HepG2 (cell line): Measurements from ENCODE around the gene TEX14. TPM values are rescaled to one million over a fixed set of nuclear protein-coding genes. Genes with fewer than 3 reads are reported as not detected.

Source experiments
- ATAC-seq: fragments of 200-7000 bp; cut with Tn5 transposase; 3 replicates; pipeline ENCODE4 v1.9.1; 2020; ENCODE audit warnings: mild to moderate bottlenecking, moderate library complexity
- BruUV-seq: library from RNA; stranded (reverse); fragments of 400-500 nt; replicated peaks from 2 replicates; lab custom pipeline; 2021; lab: Mats Ljungman, UMichigan
- CTCF ChIA-PET: fragments of 300-600 bp; formaldehyde crosslinking; extraction: SDS; loops from one replicate; lab custom pipeline; 2021; ENCODE audit warnings: low total read pairs, inconsistent platforms, low intra/inter-chr PET ratio; lab: Yijun Ruan, JAX
- POLR2A ChIA-PET: fragments of 350-600 bp; sonication (Branson Sonifier 250); formaldehyde crosslinking; loops from one replicate; lab custom pipeline; 2020; ENCODE audit warnings: antibody characterized with exemption, inconsistent platforms; lab: Yijun Ruan, JAX
- DNase-seq: peaks from one replicate; pipeline ENCODE4 v3.0.0-alpha.2; 2015; ENCODE audit warnings: low spot score
- FAIRE-seq: peaks from 3 replicates; lab custom pipeline; 2011; peaks lifted over from hg19 to GRCh38; lab: Jason Lieb, UNC
- H2AFZ ChIP-seq: one replicate; pipeline ENCODE4 v1.6.1; 2011; ENCODE audit warnings: low read length, inconsistent platforms
- H3K27ac ChIP-seq: fragments of 300-600 bp; 3 replicates; pipeline ENCODE4 v1.8.0; 2011; ENCODE audit warnings: mixed run types, mild to moderate bottlenecking, mixed read lengths, low read length, inconsistent platforms; ENCODE audit not compliant: insufficient read depth; ENCODE audit errors: extremely low read length
- H3K27me3 ChIP-seq, 2 experiments: fragments of 200-600 bp in 1 of 2; 2 replicates in 1 of 2; 3 replicates in 1 of 2; pipeline versions ENCODE4 v1.6.0 to v1.8.0; 2011; ENCODE audit warnings: low read length in 2 of 2, mild to moderate bottlenecking in 2 of 2, moderate library complexity in 2 of 2, inconsistent platforms in 1 of 2; ENCODE audit not compliant: insufficient read depth in 2 of 2, control insufficient read depth in 1 of 2
- H3K36me3 ChIP-seq, 2 experiments: fragments of 200-600 bp in 1 of 2; replicated peaks in 1 of 2; 2 replicates in 1 of 2; 3 replicates in 1 of 2; pipeline versions ENCODE4 v1.5.1 to v1.8.0; 2011; ENCODE audit warnings: low read length in 2 of 2, inconsistent platforms in 1 of 2; ENCODE audit not compliant: insufficient read depth in 2 of 2, control insufficient read depth in 1 of 2
- H3K4me1 ChIP-seq: 2 replicates; pipeline ENCODE4 v1.5.1; 2012; ENCODE audit warnings: low read length, inconsistent platforms; ENCODE audit not compliant: insufficient read depth
- H3K4me2 ChIP-seq: 2 replicates; pipeline ENCODE4 v1.6.0; 2011; ENCODE audit warnings: low read depth, low read length, inconsistent platforms
- H3K4me3 ChIP-seq, 3 experiments: fragments of 200-600 bp in 1 of 3; sonication (generic), shearing (Covaris generic) in 1 of 3; replicated peaks in 1 of 3; 2 replicates each; pipeline ENCODE4 v1.5.1; 2011 to 2016; ENCODE audit warnings: low read length in 3 of 3, inconsistent platforms in 2 of 3, low read depth in 2 of 3, mild to moderate bottlenecking in 2 of 3, control low read depth in 1 of 3, mixed read lengths in 1 of 3; ENCODE audit not compliant: insufficient read depth in 1 of 3
- H3K79me2 ChIP-seq: one replicate; pipeline ENCODE4 v1.6.1; 2011; ENCODE audit warnings: low read length, inconsistent platforms; ENCODE audit not compliant: insufficient read depth
- H3K9ac ChIP-seq: 2 replicates; pipeline ENCODE4 v1.6.0; 2011; ENCODE audit warnings: mild to moderate bottlenecking, low read depth, low read length, inconsistent platforms; ENCODE audit not compliant: insufficient read depth
- H3K9me3 ChIP-seq: 2 replicates; pipeline ENCODE4 v1.5.1; 2012; ENCODE audit warnings: mild to moderate bottlenecking, low read length
- H4K20me1 ChIP-seq: 2 replicates; pipeline ENCODE4 v1.6.0; 2011; ENCODE audit warnings: inconsistent platforms, mild to moderate bottlenecking, low read length, moderate library complexity; ENCODE audit not compliant: insufficient read depth
- CEBPG ChIP-seq: IDR thresholded peaks from 2 replicates; pipeline ENCODE4 v1.6.1; 2016
- NFE2L2 ChIP-seq: fragments of 150-350 bp; IDR thresholded peaks from 2 replicates; pipeline ENCODE4 v1.6.1; 2014; ENCODE audit warnings: low read length
- TFAP4 ChIP-seq: sonication (generic); IDR thresholded peaks from 2 replicates; pipeline ENCODE4 v1.6.1; 2016; ENCODE audit warnings: low read depth, borderline replicate concordance
- ZBTB7B ChIP-seq: sonication (generic); formaldehyde crosslinking; IDR thresholded peaks from 2 replicates; pipeline ENCODE4 v1.4.0; 2020; ENCODE audit warnings: missing genetic modification reagents
- ZKSCAN8 ChIP-seq: IDR thresholded peaks from 2 replicates; pipeline ENCODE4 v1.6.1; 2016; ENCODE audit warnings: borderline replicate concordance, missing genetic modification reagents, missing compliant biosample characterization
- ZNF441 ChIP-seq: sonication (generic); formaldehyde crosslinking; IDR thresholded peaks from 2 replicates; pipeline ENCODE4 v1.7.0; 2021; ENCODE audit warnings: missing genetic modification reagents, borderline replicate concordance
- ZNF556 ChIP-seq: sonication (generic); formaldehyde crosslinking; IDR thresholded peaks from 2 replicates; pipeline ENCODE4 v1.4.0; 2020; ENCODE audit warnings: mild to moderate bottlenecking, missing genetic modification reagents, borderline replicate concordance
- ZNF558 ChIP-seq: sonication (generic); formaldehyde crosslinking; IDR thresholded peaks from 2 replicates; pipeline ENCODE4 v1.9.0; 2022; ENCODE audit warnings: mild to moderate bottlenecking, missing genetic modification reagents, borderline replicate concordance
- ZNF644 ChIP-seq: IDR thresholded peaks from 2 replicates; pipeline ENCODE4 v1.6.1; 2016; ENCODE audit warnings: low read depth
- ZNF850 ChIP-seq: sonication (generic); formaldehyde crosslinking; conservative IDR thresholded peaks from 2 replicates; pipeline ENCODE4 v1.9.0; 2021; ENCODE audit warnings: mild to moderate bottlenecking, missing genetic modification reagents
- WGBS: methylation state at CpG from one replicate; pipeline ENCODE4 v1.1.6; 2017; ENCODE audit warnings: low lambda C conversion rate; 5-methylcytosine and 5-hydroxymethylcytosine counted together
- in situ Hi-C: cut with HindIII; loops from 2 replicates; pipeline ENCODE4 v1.10.0; 2017; ENCODE audit warnings: low pct_unique_long_range_greater_than_20kb; ENCODE audit not compliant: extremely low pct_ligation_motif_present
- intact Hi-C: fragments of 100-400 bp; cut with micrococcal nuclease; formaldehyde crosslinking; loops from one replicate; pipeline ENCODE4 v1.10.0; 2022; ENCODE audit not compliant: unreplicated experiment
- polyA plus RNA-seq, 8 experiments: library from polyadenylated mRNA; depleted of rRNA in 3 of 8; stranded (reverse) in 7 of 8; unstranded in 1 of 8; fragments of >200 nt; fragmentation: Illumina TruSeq in 4 of 8; extraction: Trizol in 4 of 8; gene quantifications; 2 replicates each; pipeline versions ENCODE4 v1.2.1 to v1.2.3, GENCODE V29; 2011 to 2016; ENCODE audit warnings: low read depth in 4 of 8, missing spikeins in 1 of 8, mixed read lengths in 1 of 8; ENCODE audit not compliant: insufficient read depth in 1 of 8
- total RNA-seq, 5 experiments: library from RNA; depleted of rRNA; stranded (reverse); fragments of >200 nt; fragmentation: Illumina TruSeq; extraction: Trizol; gene quantifications; 2 replicates each; pipeline ENCODE4 v1.2.3, GENCODE V29; 2016; ENCODE audit warnings: low read depth in 1 of 5
- TF ChIP-seq, protein P1 (sequence below): sonication (generic); formaldehyde crosslinking; IDR thresholded peaks from 2 replicates; pipeline ENCODE4 v1.8.1; 2023; ENCODE audit warnings: mild to moderate bottlenecking, missing genetic modification reagents

TEX14 gene
- total and polyA plus RNA-seq, 2 of the 13 experiments (the other 11 are each of a cell fraction or from before 2014, with no cell fraction given), result 0.04 to 0.07 TPM

DNA sequence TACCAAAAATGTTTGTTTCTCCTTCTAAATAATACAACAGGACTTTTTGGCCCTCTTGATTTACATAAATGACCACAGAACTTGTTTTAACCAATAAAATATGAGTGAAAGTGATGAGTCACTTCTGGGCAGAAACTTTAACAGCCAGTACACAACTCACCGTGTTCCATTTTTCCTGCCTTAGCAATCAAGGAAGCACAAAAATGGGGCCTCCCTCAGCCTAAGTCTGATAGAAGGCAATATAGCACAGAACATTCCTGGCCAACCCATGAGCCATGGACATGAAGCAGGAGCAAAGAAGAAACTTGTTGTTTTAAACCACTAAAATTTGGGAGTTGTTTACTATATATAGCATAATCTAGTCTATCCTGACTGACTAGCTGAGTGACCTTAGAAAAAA, 116.3 kb downstream of the TEX14 start:
- H4K20me1 ChIP-seq, result no peaks in the 10 kb centered on the region
- H3K4me3 ChIP-seq, result no peak overlapping the region; a peak in 1 of 6 replicates
- DNase-seq (no peak), FAIRE-seq (no peak), ATAC-seq (no peak; the same call in 2 of the 3 replicates)
- no peaks in the 10 kb centered on the region for H3K36me3 ChIP-seq
- no peak overlapping the region for H3K27ac ChIP-seq
- ChIA-PET CTCF (no interaction called here), POLR2A (interaction anchor here (1.1 to 3.3 kb wide), 2 partner anchors 40 to 56 kb away, joined by 3 to 21 read pairs; no protein-coding TSS in a partner anchor)
- BruUV-seq, result no TSS peak
- H3K27me3 ChIP-seq, result no peaks in the 10 kb centered on the region
- in situ Hi-C loops, result no loop called here
- intact Hi-C loops, result loop anchor here (10.0 kb wide), 1 partner anchor 429 kb away; no protein-coding TSS in a partner anchor
- no peaks in the 10 kb centered on the region for H3K79me2 ChIP-seq
- H3K9me3 ChIP-seq, result no peaks in the 10 kb centered on the region
- H3K9ac ChIP-seq, result no peak overlapping the region
- peak overlapping the region; percentile 19 for H3K4me2 ChIP-seq
- peaks cover 41% of the 10 kb centered on the region for H3K4me1 ChIP-seq
- TF ChIP-seq ZNF441 (CRISPR knock-in tag) (no peak), TFAP4 (no peak), ZNF850 (CRISPR knock-in tag) (no peak), ZNF558 (no peak), ZNF644 (CRISPR knock-in tag) (peak; percentile 48; the same call in 1 of the 2 replicates), ZKSCAN8 (CRISPR knock-in tag) (no peak), ZBTB7B (CRISPR knock-in tag) (no peak), CEBPG (no peak), ZNF556 (CRISPR knock-in tag) (no peak), NFE2L2 (peak; percentile 85)
- TF ChIP-seq, protein P1, sequence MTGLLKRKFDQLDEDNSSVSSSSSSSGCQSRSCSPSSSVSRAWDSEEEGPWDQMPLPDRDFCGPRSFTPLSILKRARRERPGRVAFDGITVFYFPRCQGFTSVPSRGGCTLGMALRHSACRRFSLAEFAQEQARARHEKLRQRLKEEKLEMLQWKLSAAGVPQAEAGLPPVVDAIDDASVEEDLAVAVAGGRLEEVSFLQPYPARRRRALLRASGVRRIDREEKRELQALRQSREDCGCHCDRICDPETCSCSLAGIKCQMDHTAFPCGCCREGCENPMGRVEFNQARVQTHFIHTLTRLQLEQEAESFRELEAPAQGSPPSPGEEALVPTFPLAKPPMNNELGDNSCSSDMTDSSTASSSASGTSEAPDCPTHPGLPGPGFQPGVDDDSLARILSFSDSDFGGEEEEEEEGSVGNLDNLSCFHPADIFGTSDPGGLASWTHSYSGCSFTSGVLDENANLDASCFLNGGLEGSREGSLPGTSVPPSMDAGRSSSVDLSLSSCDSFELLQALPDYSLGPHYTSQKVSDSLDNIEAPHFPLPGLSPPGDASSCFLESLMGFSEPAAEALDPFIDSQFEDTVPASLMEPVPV (CRISPR knock-in tag), result no peak
- H2AFZ ChIP-seq, result no peak overlapping the region
- 10% methylated on average over 1 of the region's 1 CpG for WGBS
